Measurements from ENCODE around the gene L1CAM.

- no peak for TF ChIP-seq CTCF (IDR thresholded peaks at IDR 0.05)
- no peak for TF ChIP-seq POLR2A (IDR thresholded peaks at IDR 0.05)
Observed at GRCh38 chrX:153905481-153906095, 19.6 kb upstream of the L1CAM start.
